ENCODE measurements around the gene GP5.

GRCh38 chr3:194443901-194444300 lies 44.8 kb upstream of the GP5 start:
- TF ChIP-seq GLIS3 (CRISPR knock-in tag; IDR thresholded peaks at IDR 0.05) (no peak), PPARA (CRISPR knock-in tag; IDR thresholded peaks at IDR 0.05; ENCODE audit: borderline replicate concordance) (no peak), PATZ1 (CRISPR knock-in tag; IDR thresholded peaks at IDR 0.05; ENCODE audit: borderline replicate concordance) (no peak), TOX (CRISPR knock-in tag; IDR thresholded peaks at IDR 0.05; ENCODE audit: borderline replicate concordance) (no peak), ZFP30 (CRISPR knock-in tag; IDR thresholded peaks at IDR 0.05) (no peak), ISL1 (CRISPR knock-in tag; IDR thresholded peaks at IDR 0.05) (no peak), CREB5 (CRISPR knock-in tag; IDR thresholded peaks at IDR 0.05; ENCODE audit: low read depth) (no peak)

Data from SK-N-SH treated with all-trans-retinoic acid at 6 μM for 48 hours (cell line).